Activated CD4-positive, alpha-beta memory T cell treated with anti-CD3 and anti-CD28 coated beads for 36 hours (primary cell): ENCODE results near the gene CCDC88A. TPM values are rescaled to one million over a fixed set of nuclear protein-coding genes. Genes with fewer than 3 reads are reported as not detected.
"Not testable (repeated sequence)": the region's sequence is repeated elsewhere in the genome, so short reads cannot be mapped to it uniquely, and the experiment has no call there.

Source experiments
- CTCF ChIA-PET: fragments of 350-600 bp; sonication (Branson Sonifier 250); formaldehyde crosslinking; loops from one replicate; lab custom pipeline; 2021; ENCODE audit warnings: antibody characterized with exemption, inconsistent platforms; lab: Charles Lee
- POLR2A ChIA-PET: fragments of 350-600 bp; sonication (Branson Sonifier 250); formaldehyde crosslinking; loops from one replicate; lab custom pipeline; 2021; ENCODE audit warnings: antibody characterized with exemption; lab: Charles Lee
- DNase-seq: peaks from one replicate; pipeline ENCODE4 v3.0.0-alpha.2; 2020
- H3K27ac Mint-ChIP-seq: one replicate; pipeline ENCODE4 v1.8.0; 2021; ENCODE audit warnings: mixed read lengths
- H3K27me3 Mint-ChIP-seq: one replicate; pipeline ENCODE4 v1.8.0; 2021; ENCODE audit warnings: mixed read lengths
- H3K36me3 Mint-ChIP-seq: one replicate; pipeline ENCODE4 v1.8.0; 2021; ENCODE audit warnings: mixed read lengths
- H3K4me1 Mint-ChIP-seq: one replicate; pipeline ENCODE4 v1.8.0; 2021; ENCODE audit warnings: low read depth, mixed read lengths
- H3K4me3 Mint-ChIP-seq: one replicate; pipeline ENCODE4 v1.8.0; 2021; ENCODE audit warnings: mild to moderate bottlenecking, mixed read lengths
- H3K9me3 Mint-ChIP-seq: one replicate; pipeline ENCODE4 v1.8.0; 2021; ENCODE audit warnings: mixed read lengths
- intact Hi-C: fragments of 100-400 bp; cut with micrococcal nuclease; formaldehyde crosslinking; loops from one replicate; pipeline ENCODE4 v1.15.1; 2023
- total RNA-seq, 2 experiments: library from RNA; stranded (reverse); gene quantifications; one replicate each; pipeline ENCODE4 v1.2.3, GENCODE V29; 2021

The CCDC88A gene
- total RNA-seq, 2 experiments from 2014 or later = 13.2 to 14.1 TPM

GRCh38 chr2:55314985-55315384, 104.7 kb downstream of the CCDC88A start:
- H3K27me3 Mint-ChIP-seq = no peaks in the 10 kb centered on the region
- no peak overlapping the region for H3K4me3 Mint-ChIP-seq
- ChIA-PET CTCF (interaction anchor here (1.1 kb wide), 1 partner anchor 204 kb away, joined by 3 read pairs; the partner anchor contains the start of gene CFAP36), POLR2A (no interaction called here)
- no peak overlapping the region for H3K27ac Mint-ChIP-seq
- peaks cover 8% of the 10 kb centered on the region for H3K36me3 Mint-ChIP-seq
- DNase-seq = no peak
- intact Hi-C loops = loop anchor here (5.0 kb wide), 2 partner anchors 263 to 743 kb away; partner anchors contain the start of gene RTN4
- H3K4me1 Mint-ChIP-seq = peaks cover 19% of the 10 kb centered on the region
- H3K9me3 Mint-ChIP-seq = no peaks in the 10 kb centered on the region

GRCh38 chr2:55311444-55311870, 108.2 kb downstream of the CCDC88A start:
- no peak overlapping the region for H3K27ac Mint-ChIP-seq
- no peak overlapping the region for H3K4me3 Mint-ChIP-seq
- H3K4me1 Mint-ChIP-seq = peaks cover 22% of the 10 kb centered on the region
- H3K27me3 Mint-ChIP-seq = no peaks in the 10 kb centered on the region
- POLR2A ChIA-PET = interaction anchor here (1.4 kb wide), 1 partner anchor 8 kb away, joined by 3 read pairs; no protein-coding TSS in a partner anchor
- peaks cover 6% of the 10 kb centered on the region for H3K36me3 Mint-ChIP-seq
- intact Hi-C loops = loop anchor here (1.0 to 5.0 kb wide), 8 partner anchors 9 to 739 kb away; partner anchors contain the start of genes CLHC1, MTIF2, PPP4R3B and RPS27A
- CTCF ChIA-PET = interaction anchor here (1.0 to 1.1 kb wide), 2 partner anchors 9 to 263 kb away, joined by 3 read pairs; no protein-coding TSS in a partner anchor
- no peaks in the 10 kb centered on the region for H3K9me3 Mint-ChIP-seq
- DNase-seq = peak; percentile 65

DNA sequence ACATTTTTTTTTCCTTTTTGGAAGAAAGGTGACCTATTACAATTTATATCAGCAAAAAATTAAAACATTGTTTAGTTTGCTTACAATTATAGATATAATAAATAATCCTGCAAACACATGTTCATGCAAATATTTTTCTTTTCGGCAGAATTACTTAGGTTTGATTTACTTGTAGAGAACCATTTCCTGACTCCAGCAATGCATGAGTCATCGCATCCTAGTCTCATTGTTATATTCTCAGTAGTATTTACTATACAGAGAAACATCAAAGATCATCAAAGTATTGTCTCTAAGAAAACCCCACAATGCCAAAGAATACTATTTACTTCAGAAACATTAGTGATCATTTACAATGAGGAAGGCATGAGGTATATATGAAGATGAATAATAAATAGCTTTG, 110.2 kb downstream of the CCDC88A start:
- intact Hi-C loops = no loop called here
- Mint-ChIP-seq H3K36me3 (peaks cover 4% of the 10 kb centered on the region), H3K4me1 (peaks cover 22% of the 10 kb centered on the region), H3K9me3 (no peaks in the 10 kb centered on the region), H3K27me3 (no peaks in the 10 kb centered on the region), H3K27ac (no peak overlapping the region), H3K4me3 (no peak overlapping the region)
- ChIA-PET CTCF (interaction anchor here (0.5 to 1.5 kb wide), 3 partner anchors 9 to 1686 kb away, joined by 3 to 4 read pairs (median 3); no protein-coding TSS in a partner anchor), POLR2A (no interaction called here)
- DNase-seq = no peak

GRCh38 chr2:55302241-55302640, 117.4 kb downstream of the CCDC88A start:
- intact Hi-C loops = loop anchor here (1.0 kb wide), 1 partner anchor 9 kb away; no protein-coding TSS in a partner anchor
- ChIA-PET CTCF (interaction anchor here (0.9 kb wide), 1 partner anchor 9 kb away, joined by 3 read pairs; no protein-coding TSS in a partner anchor), POLR2A (no interaction called here)
- Mint-ChIP-seq H3K27me3 (no peaks in the 10 kb centered on the region), H3K27ac (no peak overlapping the region), H3K4me1 (peaks cover 10% of the 10 kb centered on the region), H3K4me3 (no peak overlapping the region), H3K36me3 (no peaks in the 10 kb centered on the region), H3K9me3 (no peaks in the 10 kb centered on the region)
- DNase-seq = no peak

GRCh38 chr2:55301277-55301676, 118.4 kb downstream of the CCDC88A start:
- Mint-ChIP-seq H3K4me1 (peaks cover 10% of the 10 kb centered on the region), H3K9me3 (no peaks in the 10 kb centered on the region), H3K27me3 (no peaks in the 10 kb centered on the region), H3K36me3 (no peaks in the 10 kb centered on the region), H3K27ac (no peak overlapping the region), H3K4me3 (no peak overlapping the region)
- no peak for DNase-seq
- CTCF ChIA-PET = interaction anchor here (0.7 kb wide), 1 partner anchor 16 kb away, joined by 3 read pairs; no protein-coding TSS in a partner anchor
- intact Hi-C loops = no loop called here
- POLR2A ChIA-PET = interaction anchor here (0.5 kb wide), 1 partner anchor 243 kb away, joined by 3 read pairs; no protein-coding TSS in a partner anchor

- intact Hi-C loops = no loop called here
- no peaks in the 10 kb centered on the region for H3K9me3 Mint-ChIP-seq
- H3K36me3 Mint-ChIP-seq = peaks cover 3% of the 10 kb centered on the region
- no peak for DNase-seq
- no peak overlapping the region for H3K27ac Mint-ChIP-seq
- peaks cover 9% of the 10 kb centered on the region for H3K4me1 Mint-ChIP-seq
- no peak overlapping the region for H3K4me3 Mint-ChIP-seq
- ChIA-PET CTCF (no interaction called here), POLR2A (no interaction called here)
- no peaks in the 10 kb centered on the region for H3K27me3 Mint-ChIP-seq
Observed at GRCh38 chr2:55296393-55296792, 123.3 kb downstream of the CCDC88A start.

DNA sequence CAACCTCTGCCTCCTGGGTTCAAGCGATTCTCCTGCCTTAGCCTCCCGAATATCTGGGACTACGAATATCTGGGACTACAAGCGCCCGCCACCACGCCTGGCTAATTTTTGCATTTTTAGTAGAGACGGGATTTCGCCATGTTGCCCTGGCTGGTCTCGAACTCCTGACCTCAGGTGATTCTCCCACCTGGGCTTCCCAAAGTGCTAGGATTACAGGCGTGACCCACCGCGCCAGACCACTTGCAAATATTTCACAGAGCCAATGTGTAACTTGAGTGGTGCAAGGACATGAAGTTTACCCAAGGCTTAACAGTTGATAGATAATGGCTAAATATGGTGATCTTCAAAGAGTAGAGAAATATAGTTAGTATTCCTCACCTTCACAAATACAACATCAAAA, 136.6 kb downstream of the CCDC88A start:
- intact Hi-C loops = loop anchor here (5.0 kb wide), 3 partner anchors 51 to 234 kb away; partner anchors contain the start of genes CCDC88A, CFAP36, CLHC1 and RPS27A
- no peaks in the 10 kb centered on the region for H3K27me3 Mint-ChIP-seq
- peaks cover 22% of the 10 kb centered on the region for H3K4me1 Mint-ChIP-seq
- CTCF ChIA-PET = no interaction called here
- H3K4me3 Mint-ChIP-seq = peak overlapping the region; percentile 0
- no peaks in the 10 kb centered on the region for H3K36me3 Mint-ChIP-seq
- no peak overlapping the region for H3K27ac Mint-ChIP-seq
- no peaks in the 10 kb centered on the region for H3K9me3 Mint-ChIP-seq
- POLR2A ChIA-PET = no interaction called here
- no peak for DNase-seq

DNA sequence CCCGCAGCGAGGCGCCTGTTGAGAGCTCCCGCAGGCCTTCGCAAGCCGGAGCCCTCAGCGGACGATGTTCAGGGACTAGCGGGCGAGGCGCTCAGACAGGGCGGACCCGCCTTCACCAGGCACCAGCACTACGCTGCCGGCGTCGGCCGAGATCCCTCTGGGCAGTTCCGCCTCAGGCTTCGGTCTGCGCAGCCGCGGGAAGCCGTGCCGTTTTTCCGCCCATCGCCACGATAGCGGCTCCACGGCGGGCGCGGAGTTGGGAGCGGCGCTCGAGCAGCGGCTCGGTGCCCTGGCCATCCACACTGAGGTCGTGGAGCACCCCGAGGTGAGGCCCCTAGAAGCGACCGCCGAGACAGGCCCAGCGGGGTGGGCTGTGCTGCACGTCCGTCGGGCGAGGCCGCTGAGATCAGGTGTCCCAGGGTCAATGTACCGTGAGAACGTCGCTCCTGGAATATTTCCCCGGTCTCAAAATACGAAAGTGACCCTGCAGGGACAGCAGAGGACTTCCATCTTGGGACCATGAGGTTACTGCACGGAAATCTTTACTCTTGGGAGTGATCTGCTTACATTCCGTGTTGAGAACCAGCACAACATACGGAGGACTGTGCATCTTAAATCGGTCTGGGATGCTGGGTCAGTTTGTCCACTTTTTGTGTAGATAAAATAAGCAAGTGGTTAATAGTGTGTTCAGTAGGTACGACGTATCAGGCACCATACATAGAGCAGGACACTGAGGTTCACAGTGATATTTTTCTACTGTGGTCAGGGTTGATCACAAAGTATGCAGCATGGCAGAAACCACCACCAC, 137.3 kb downstream of the CCDC88A start:
- ChIA-PET CTCF (no interaction called here), POLR2A (interaction anchor here (0.8 kb wide), 1 partner anchor 12 kb away, joined by 3 read pairs; no protein-coding TSS in a partner anchor)
- Mint-ChIP-seq H3K4me3 (peak overlapping the region; percentile 84), H3K4me1 (peaks cover 22% of the 10 kb centered on the region), H3K27ac (peak overlapping the region; percentile 91), H3K27me3 (no peaks in the 10 kb centered on the region), H3K36me3 (no peaks in the 10 kb centered on the region), H3K9me3 (no peaks in the 10 kb centered on the region)
- DNase-seq = peak; percentile 90
- intact Hi-C loops = loop anchor here (5.0 kb wide), 3 partner anchors 50 to 235 kb away; partner anchors contain the start of genes CCDC88A, CFAP36, CLHC1 and RPS27A

- intact Hi-C loops = loop anchor here (5.0 kb wide), 3 partner anchors 49 to 236 kb away; partner anchors contain the start of genes CCDC88A, CFAP36, CLHC1 and RPS27A
- POLR2A ChIA-PET = interaction anchor here (0.8 kb wide), 1 partner anchor 11 kb away, joined by 3 read pairs; no protein-coding TSS in a partner anchor
- H3K36me3 Mint-ChIP-seq, H3K27ac Mint-ChIP-seq, H3K27me3 Mint-ChIP-seq, DNase-seq, CTCF ChIA-PET, H3K9me3 Mint-ChIP-seq: not testable (repeated sequence)
- Mint-ChIP-seq H3K4me3 (peak overlapping the region; percentile 41), H3K4me1 (peaks cover 22% of the 10 kb centered on the region)
Observed at GRCh38 chr2:55280851-55281546, 138.7 kb downstream of the CCDC88A start.

- H3K9me3 Mint-ChIP-seq, DNase-seq, H3K27me3 Mint-ChIP-seq, H3K36me3 Mint-ChIP-seq, POLR2A ChIA-PET, H3K27ac Mint-ChIP-seq, CTCF ChIA-PET, H3K4me3 Mint-ChIP-seq: not testable (repeated sequence)
- H3K4me1 Mint-ChIP-seq = peaks cover 22% of the 10 kb centered on the region
- intact Hi-C loops = loop anchor here (5.0 kb wide), 3 partner anchors 48 to 237 kb away; partner anchors contain the start of genes CCDC88A, CFAP36, CLHC1 and RPS27A
Observed at GRCh38 chr2:55279859-55280424, 139.7 kb downstream of the CCDC88A start.

- CTCF ChIA-PET, H3K9me3 Mint-ChIP-seq, H3K27me3 Mint-ChIP-seq, intact Hi-C loops, H3K36me3 Mint-ChIP-seq, H3K4me3 Mint-ChIP-seq, DNase-seq, H3K27ac Mint-ChIP-seq, POLR2A ChIA-PET: not testable (repeated sequence)
- peaks cover 22% of the 10 kb centered on the region for H3K4me1 Mint-ChIP-seq
Observed at GRCh38 chr2:55279214-55279835, 140.3 kb downstream of the CCDC88A start.
